GM23248 (cell line): ENCODE data around the gene EXOC2. TPM values are rescaled to one million over a fixed set of nuclear protein-coding genes. Genes with fewer than 3 reads are reported as not detected.

Experiments
- DNase-seq: peaks from one replicate; pipeline ENCODE4 v3.0.0-alpha.2; 2015
- H2AFZ ChIP-seq: fragments of 200-600 bp; sonication (generic); 2 replicates; pipeline ENCODE4 v1.6.1; 2016; ENCODE audit warnings: antibody characterized with exemption
- H3F3A ChIP-seq: fragments of 200-600 bp; sonication (generic); 2 replicates; pipeline ENCODE4 v1.6.1; 2016; ENCODE audit warnings: mild to moderate bottlenecking, antibody characterized with exemption, mixed run types; ENCODE audit not compliant: insufficient read depth
- H3K27ac ChIP-seq: fragments of 200-600 bp; sonication (generic); 2 replicates; pipeline ENCODE4 v1.5.1; 2016; ENCODE audit warnings: mild to moderate bottlenecking
- H3K27me3 ChIP-seq: fragments of 200-600 bp; sonication (generic); replicated peaks from 2 replicates; pipeline ENCODE4 v1.6.1; 2016; ENCODE audit warnings: mild to moderate bottlenecking; ENCODE audit not compliant: insufficient read depth
- H3K36me3 ChIP-seq: fragments of 200-600 bp; sonication (generic); 2 replicates; pipeline ENCODE4 v1.6.1; 2016; ENCODE audit warnings: low read depth, mild to moderate bottlenecking
- H3K4me1 ChIP-seq: fragments of 200-600 bp; sonication (generic); 2 replicates; pipeline ENCODE4 v1.6.1; 2016; ENCODE audit warnings: mild to moderate bottlenecking; ENCODE audit not compliant: insufficient read depth
- H3K4me2 ChIP-seq: fragments of 200-600 bp; sonication (generic); one replicate; pipeline ENCODE4 v1.6.1; 2016; ENCODE audit warnings: mild to moderate bottlenecking; ENCODE audit not compliant: unreplicated experiment
- H3K4me3 ChIP-seq: fragments of 200-600 bp; sonication (generic); 2 replicates; pipeline ENCODE4 v1.5.1; 2016; ENCODE audit warnings: mild to moderate bottlenecking
- H3K79me2 ChIP-seq: fragments of 200-600 bp; sonication (generic); 2 replicates; pipeline ENCODE4 v1.6.1; 2016; ENCODE audit warnings: mild to moderate bottlenecking; ENCODE audit not compliant: insufficient read depth
- H3K9ac ChIP-seq: fragments of 200-600 bp; sonication (generic); 2 replicates; pipeline ENCODE4 v1.6.1; 2016; ENCODE audit warnings: mild to moderate bottlenecking
- H3K9me2 ChIP-seq: fragments of 200-600 bp; sonication (generic); 2 replicates; pipeline ENCODE4 v1.6.1; 2016; ENCODE audit warnings: mixed run types, mild to moderate bottlenecking, moderate library complexity; ENCODE audit not compliant: insufficient read depth
- H3K9me3 ChIP-seq: fragments of 200-600 bp; sonication (generic); one replicate; pipeline ENCODE4 v1.6.1; 2017; ENCODE audit warnings: low read depth
- H4K20me1 ChIP-seq: fragments of 200-600 bp; sonication (generic); 2 replicates; pipeline ENCODE4 v1.6.0; 2016; ENCODE audit not compliant: insufficient read depth
- EZH2 ChIP-seq: fragments of 200-600 bp; sonication (generic); IDR thresholded peaks from 2 replicates; pipeline ENCODE4 v1.6.1; 2018; ENCODE audit warnings: antibody characterized with exemption, mild to moderate bottlenecking; ENCODE audit not compliant: insufficient read depth, poor library complexity, severe bottlenecking
- EZH2phosphoT487 ChIP-seq: fragments of 200-600 bp; sonication (generic); IDR thresholded peaks from 2 replicates; pipeline ENCODE4 v1.6.1; 2018; ENCODE audit warnings: antibody characterized with exemption, moderate library complexity, mild to moderate bottlenecking, low read depth; ENCODE audit not compliant: insufficient read depth
- WGBS, 2 experiments: methylation state at CpG; one replicate each; pipeline ENCODE4 v1.1.6; 2015 to 2017; ENCODE audit warnings: low lambda C conversion rate in 2 of 2, low coverage in 1 of 2; ENCODE audit errors: missing lambda C conversion rate in 2 of 2; 5-methylcytosine and 5-hydroxymethylcytosine counted together
- in situ Hi-C: fragments of 300-500 bp; cut with MboI; formaldehyde crosslinking; loops from 2 replicates; pipeline ENCODE4 v1.15.0; 2020
- polyA plus RNA-seq: library from polyadenylated mRNA; unstranded; fragments of >200 nt; fragmentation: Nextera tagmentation; extraction: Ambion mirVana; gene quantifications from 2 replicates; pipeline ENCODE4 v1.2.1, GENCODE V29; 2016
- total RNA-seq: library from RNA; depleted of rRNA; stranded (reverse); fragments of >200 nt; shearing (Covaris generic); gene quantifications from 2 replicates; pipeline ENCODE4 v1.2.3, GENCODE V29; 2014

Gene EXOC2
- total and polyA plus RNA-seq, 2 experiments from 2014 or later, result 17.5 to 32.9 TPM

DNA sequence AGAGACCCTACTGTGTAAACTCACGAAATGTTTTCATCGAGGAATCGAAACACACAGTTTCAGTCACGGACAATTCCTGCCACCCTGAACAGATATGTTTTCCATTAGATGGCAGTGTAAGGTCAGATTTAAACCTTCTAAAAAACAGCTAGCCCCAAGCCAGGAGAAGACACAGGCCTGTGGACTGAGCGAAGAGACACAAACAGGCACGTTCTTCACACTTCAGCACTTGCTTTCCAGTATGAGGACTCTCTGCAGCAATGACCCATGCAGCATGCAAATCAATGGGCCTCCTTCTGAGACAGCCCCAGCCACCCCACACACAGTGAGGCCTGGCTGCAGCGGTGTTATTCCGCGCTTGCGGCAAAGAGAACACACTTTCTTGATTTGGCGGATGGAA, 68.0 kb downstream of the EXOC2 start:
- TF ChIP-seq EZH2phosphoT487 (no peak), EZH2 (no peak)
- Histone ChIP-seq H4K20me1 (no peaks in the 10 kb centered on the region), H3K27ac (no peak overlapping the region), H3F3A (no peaks in the 10 kb centered on the region), H3K27me3 (no peaks in the 10 kb centered on the region), H3K79me2 (no peaks in the 10 kb centered on the region), H2AFZ (no peak overlapping the region), H3K4me1 (no peaks in the 10 kb centered on the region), H3K9ac (no peak overlapping the region), H3K36me3 (no peaks in the 10 kb centered on the region), H3K9me2 (no peaks in the 10 kb centered on the region), H3K4me3 (no peak overlapping the region), H3K9me3 (no peaks in the 10 kb centered on the region), H3K4me2 (no peak overlapping the region)
- 89 to 95% methylated on average over 11 of the region's 11 CpGs for WGBS, 2 experiments
- peak; percentile 2 for DNase-seq
- in situ Hi-C loops, result no loop called here

DNA sequence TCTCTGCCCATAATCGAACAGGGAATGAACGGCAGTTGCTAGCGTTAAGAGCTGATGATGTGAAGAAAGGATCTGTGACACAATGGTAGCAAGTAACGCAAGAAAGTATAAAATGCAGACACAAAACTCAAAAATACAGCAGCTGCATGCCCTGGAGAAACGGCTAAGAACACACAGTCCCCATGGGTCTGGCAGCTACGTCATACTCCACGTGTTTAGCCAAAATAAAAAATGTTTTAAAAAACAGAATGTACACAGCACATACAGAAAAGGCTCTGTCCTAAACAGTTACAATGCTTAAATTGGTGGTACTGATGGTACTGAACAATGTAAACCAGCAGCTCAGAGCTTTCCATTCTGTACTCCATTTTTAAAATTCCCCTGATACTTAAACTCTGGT, 70.5 kb downstream of the EXOC2 start:
- WGBS, 2 experiments, result 93 to 97% methylated on average over 7 of the region's 7 CpGs
- Histone ChIP-seq H3K4me3 (no peak overlapping the region), H2AFZ (no peak overlapping the region), H3K27ac (no peak overlapping the region), H3K4me2 (no peak overlapping the region), H4K20me1 (no peaks in the 10 kb centered on the region), H3K9ac (no peak overlapping the region), H3K27me3 (no peaks in the 10 kb centered on the region), H3K36me3 (no peaks in the 10 kb centered on the region), H3F3A (no peaks in the 10 kb centered on the region), H3K9me3 (no peaks in the 10 kb centered on the region), H3K4me1 (no peaks in the 10 kb centered on the region), H3K9me2 (no peaks in the 10 kb centered on the region), H3K79me2 (no peaks in the 10 kb centered on the region)
- no peak for TF ChIP-seq EZH2phosphoT487
- TF ChIP-seq EZH2, result no peak
- in situ Hi-C loops, result no loop called here
- DNase-seq, result no peak

- Histone ChIP-seq H4K20me1 (no peaks in the 10 kb centered on the region), H3K79me2 (no peaks in the 10 kb centered on the region), H2AFZ (no peak overlapping the region), H3K4me1 (no peaks in the 10 kb centered on the region), H3K27ac (no peak overlapping the region), H3K9me2 (no peaks in the 10 kb centered on the region), H3K4me2 (no peak overlapping the region), H3F3A (no peaks in the 10 kb centered on the region), H3K36me3 (no peaks in the 10 kb centered on the region), H3K4me3 (no peak overlapping the region), H3K9me3 (no peaks in the 10 kb centered on the region), H3K9ac (no peak overlapping the region), H3K27me3 (no peaks in the 10 kb centered on the region)
- WGBS, 2 experiments, result 92 to 94% methylated on average over 9 of the region's 9 CpGs
- TF ChIP-seq EZH2 (no peak), EZH2phosphoT487 (no peak)
- in situ Hi-C loops, result no loop called here
- DNase-seq, result no peak
These were observed 71.0 kb downstream of the EXOC2 start for GRCh38 chr6:621931-622330.

GRCh38 chr6:620950-621349, 72.0 kb downstream of the EXOC2 start:
- in situ Hi-C loops, result no loop called here
- TF ChIP-seq EZH2phosphoT487, result no peak
- no peak for TF ChIP-seq EZH2

DNA sequence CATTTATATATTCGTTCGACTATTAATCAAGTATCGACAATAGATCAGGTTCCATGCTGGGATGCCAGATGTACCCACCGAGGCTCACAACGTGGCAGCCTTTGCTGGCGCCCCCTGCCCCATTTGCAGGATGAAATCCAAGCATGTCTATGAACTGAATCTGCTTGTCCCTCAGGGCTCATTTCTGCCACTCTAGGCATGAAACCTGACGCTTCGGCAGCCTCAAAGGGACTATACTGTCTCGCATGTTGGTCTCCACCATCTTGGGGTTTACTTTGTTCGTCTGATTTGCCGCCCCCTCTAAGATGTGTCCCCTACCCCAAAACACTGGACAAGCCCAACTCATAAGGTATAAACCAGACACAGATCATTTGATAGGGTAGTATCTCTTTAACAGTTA, 72.8 kb downstream of the EXOC2 start:
- Histone ChIP-seq H3K9me2 (no peaks in the 10 kb centered on the region), H3K27me3 (no peaks in the 10 kb centered on the region), H3K9ac (no peak overlapping the region), H3K9me3 (no peaks in the 10 kb centered on the region), H3K27ac (no peak overlapping the region), H2AFZ (no peak overlapping the region), H3F3A (no peaks in the 10 kb centered on the region), H3K4me2 (no peak overlapping the region), H3K79me2 (no peaks in the 10 kb centered on the region), H4K20me1 (no peaks in the 10 kb centered on the region), H3K36me3 (no peaks in the 10 kb centered on the region), H3K4me1 (no peaks in the 10 kb centered on the region), H3K4me3 (no peak overlapping the region)
- no peak for TF ChIP-seq EZH2phosphoT487
- TF ChIP-seq EZH2, result no peak
- in situ Hi-C loops, result no loop called here
- no peak for DNase-seq
- WGBS, 2 experiments, result 98 to 100% methylated on average over 11 of the region's 11 CpGs

More at GRCh38 chr6:620950-621349, 72.0 kb downstream of the EXOC2 start:
- no peaks in the 10 kb centered on the region for H3K9me3 ChIP-seq
- H3K4me3 ChIP-seq, result no peak overlapping the region
- H3K79me2 ChIP-seq, result no peaks in the 10 kb centered on the region
- no peak overlapping the region for H3K4me2 ChIP-seq
- no peak overlapping the region for H3K27ac ChIP-seq
- H3K9ac ChIP-seq, result no peak overlapping the region
- DNase-seq, result no peak
- no peaks in the 10 kb centered on the region for H3F3A ChIP-seq
- no peak overlapping the region for H2AFZ ChIP-seq
- H3K36me3 ChIP-seq, result no peaks in the 10 kb centered on the region
- no peaks in the 10 kb centered on the region for H3K27me3 ChIP-seq
- no peaks in the 10 kb centered on the region for H3K4me1 ChIP-seq
- no peaks in the 10 kb centered on the region for H3K9me2 ChIP-seq
- H4K20me1 ChIP-seq, result no peaks in the 10 kb centered on the region
- WGBS, 2 experiments, result 91 to 100% methylated on average over 4 of the region's 4 CpGs
